IMR-90 (cell line): Measurements from ENCODE around the gene ROCK1. TPM values are rescaled to one million over a fixed set of nuclear protein-coding genes. Genes with fewer than 3 reads are reported as not detected.

Experiments used
- ATAC-seq: fragments of 200-7000 bp; cut with Tn5 transposase; 2 replicates; pipeline ENCODE4 v1.9.1; 2020; ENCODE audit warnings: low read depth, mild to moderate bottlenecking, moderate library complexity
- BruUV-seq: library from RNA; stranded (reverse); fragments of 400-500 nt; replicated peaks from 2 replicates; lab custom pipeline; 2021; lab: Mats Ljungman, UMichigan
- CTCF ChIA-PET: fragments of 300-600 bp; formaldehyde crosslinking; extraction: SDS; loops from one replicate; lab custom pipeline; 2021; ENCODE audit warnings: antibody characterized with exemption; lab: Yijun Ruan, JAX
- POLR2A ChIA-PET: fragments of 300-600 bp; sonication (Branson Sonifier 250); formaldehyde crosslinking; loops from one replicate; lab custom pipeline; 2022; ENCODE audit warnings: antibody characterized with exemption; ENCODE audit not compliant: unreplicated experiment; lab: Charles Lee
- DNase-seq: peaks from one replicate; pipeline ENCODE4 v3.0.0; 2013
- H2AFZ ChIP-seq: replicated peaks from 2 replicates; pipeline ENCODE3; 2013; ENCODE audit warnings: low read length, mild to moderate bottlenecking; ENCODE audit not compliant: poor library complexity
- H2AK5ac ChIP-seq: 2 replicates; pipeline ENCODE4 v1.6.1; 2013; ENCODE audit warnings: low read depth, low read length, inconsistent platforms
- H2AK9ac ChIP-seq: replicated peaks from 2 replicates; pipeline ENCODE3; 2013; ENCODE audit warnings: mild to moderate bottlenecking, low read depth, low read length, moderate library complexity; ENCODE audit not compliant: poor library complexity
- H2BK120ac ChIP-seq: 2 replicates; pipeline ENCODE4 v1.6.1; 2013; ENCODE audit warnings: low read depth, low read length, inconsistent platforms
- H2BK15ac ChIP-seq: 3 replicates; pipeline ENCODE4 v1.6.1; 2013; ENCODE audit warnings: low read depth, low read length, inconsistent platforms
- H2BK20ac ChIP-seq: 2 replicates; pipeline ENCODE4 v1.6.1; 2013; ENCODE audit warnings: low read depth, mild to moderate bottlenecking, inconsistent platforms, low read length, moderate library complexity
- H2BK5ac ChIP-seq: 2 replicates; pipeline ENCODE4 v1.6.1; 2013; ENCODE audit warnings: mild to moderate bottlenecking, low read depth, low read length, inconsistent platforms; ENCODE audit not compliant: poor library complexity, severe bottlenecking
- H3K14ac ChIP-seq: replicated peaks from 2 replicates; pipeline ENCODE4 v1.6.1; 2013; ENCODE audit warnings: low read depth, low read length, inconsistent platforms
- H3K18ac ChIP-seq: 2 replicates; pipeline ENCODE4 v1.6.1; 2013; ENCODE audit warnings: low read depth, low read length, control low read depth
- H3K23ac ChIP-seq: 2 replicates; pipeline ENCODE4 v1.6.1; 2013; ENCODE audit warnings: low read depth, low read length, inconsistent platforms
- H3K27ac ChIP-seq: 2 replicates; pipeline ENCODE4 v1.5.1; 2013; ENCODE audit warnings: mild to moderate bottlenecking, control low read depth, low read length; ENCODE audit not compliant: insufficient read depth
- H3K27me3 ChIP-seq: 2 replicates; pipeline ENCODE4 v1.6.1; 2013; ENCODE audit warnings: low read length; ENCODE audit not compliant: control insufficient read depth, insufficient read depth
- H3K36me3 ChIP-seq: 2 replicates; pipeline ENCODE4 v1.6.1; 2013; ENCODE audit warnings: low read length, mixed read lengths; ENCODE audit not compliant: control insufficient read depth, insufficient read depth
- H3K4ac ChIP-seq: 2 replicates; pipeline ENCODE4 v1.6.1; 2013; ENCODE audit warnings: low read depth, low read length, inconsistent platforms
- H3K4me1 ChIP-seq: 2 replicates; pipeline ENCODE4 v1.6.1; 2013; ENCODE audit warnings: low read length, mixed read lengths; ENCODE audit not compliant: control insufficient read depth, insufficient read depth
- H3K4me2 ChIP-seq: 2 replicates; pipeline ENCODE4 v1.6.1; 2013; ENCODE audit warnings: low read depth, mild to moderate bottlenecking, control low read depth, low read length, moderate library complexity
- H3K4me3 ChIP-seq: 2 replicates; pipeline ENCODE4 v1.5.1; 2013; ENCODE audit warnings: low read depth, mild to moderate bottlenecking, control low read depth, low read length, moderate library complexity; ENCODE audit not compliant: insufficient read depth
- H3K56ac ChIP-seq: 2 replicates; pipeline ENCODE4 v1.6.1; 2013; ENCODE audit warnings: low read length, inconsistent platforms; ENCODE audit not compliant: insufficient read depth; ENCODE audit errors: extremely low read depth
- H3K79me1 ChIP-seq, 2 experiments: 2 replicates each; pipeline ENCODE4 v1.6.1; 2013; ENCODE audit warnings: low read length in 2 of 2, inconsistent platforms in 1 of 2, low read depth in 1 of 2
- H3K9ac ChIP-seq: 2 replicates; pipeline ENCODE4 v1.6.1; 2013; ENCODE audit warnings: low read depth, low read length, control low read depth
- H3K9me1 ChIP-seq: 2 replicates; pipeline ENCODE4 v1.6.1; 2013; ENCODE audit warnings: low read length, inconsistent platforms; ENCODE audit not compliant: insufficient read depth
- H3K9me3 ChIP-seq: 2 replicates; pipeline ENCODE4 v1.6.1; 2013; ENCODE audit warnings: low read length; ENCODE audit not compliant: control insufficient read depth, insufficient read depth
- H4K20me1 ChIP-seq: 2 replicates; pipeline ENCODE4 v1.6.1; 2013; ENCODE audit warnings: low read length, inconsistent platforms; ENCODE audit not compliant: insufficient read depth
- H4K5ac ChIP-seq: 2 replicates; pipeline ENCODE4 v1.6.1; 2013; ENCODE audit warnings: mild to moderate bottlenecking, low read depth, low read length, control low read depth
- H4K8ac ChIP-seq, 2 experiments: 2 replicates each; pipeline ENCODE4 v1.6.1; 2013; ENCODE audit warnings: low read depth in 2 of 2, low read length in 2 of 2, control low read depth in 1 of 2, inconsistent platforms in 1 of 2
- H4K91ac ChIP-seq: 2 replicates; pipeline ENCODE4 v1.6.1; 2013; ENCODE audit warnings: low read depth, low read length, inconsistent platforms; ENCODE audit not compliant: insufficient read depth
- BHLHE40 ChIP-seq: fragments of 150-350 bp; IDR thresholded peaks from 2 replicates; pipeline ENCODE4 v1.6.1; 2016; ENCODE audit warnings: mild to moderate bottlenecking, low read depth, low read length
- CHD1 ChIP-seq: IDR thresholded peaks from 2 replicates; pipeline ENCODE4 v1.6.1; 2012; ENCODE audit warnings: low read depth, low read length, improper control_type of control experiment
- FOS ChIP-seq: fragments of 150-350 bp; IDR thresholded peaks from 2 replicates; pipeline ENCODE4 v1.6.1; 2016; ENCODE audit warnings: low read depth, low read length
- MAFK ChIP-seq: IDR thresholded peaks from 2 replicates; pipeline ENCODE4 v1.6.1; 2012; ENCODE audit warnings: low read depth, low read length, improper control_type of control experiment
- MAZ ChIP-seq: IDR thresholded peaks from 2 replicates; pipeline ENCODE4 v1.6.1; 2012; ENCODE audit warnings: low read depth, mild to moderate bottlenecking, low read length, improper control_type of control experiment, moderate library complexity, borderline replicate concordance
- MXI1 ChIP-seq: IDR thresholded peaks from 2 replicates; pipeline ENCODE4 v1.6.1; 2012; ENCODE audit warnings: low read depth, mild to moderate bottlenecking, low read length, moderate library complexity, borderline replicate concordance
- POLR2A ChIP-seq: IDR thresholded peaks from 2 replicates; pipeline ENCODE4 v1.6.1; 2012; ENCODE audit warnings: mild to moderate bottlenecking, low read depth, low read length
- RAD21 ChIP-seq: IDR thresholded peaks from 2 replicates; pipeline ENCODE4 v1.6.1; 2012; ENCODE audit warnings: low read length, improper control_type of control experiment
- RCOR1 ChIP-seq: IDR thresholded peaks from 2 replicates; pipeline ENCODE4 v1.6.1; 2012; ENCODE audit warnings: mild to moderate bottlenecking, low read length, improper control_type of control experiment; ENCODE audit not compliant: insufficient replicate concordance
- WGBS, 2 experiments: methylation state at CpG; one replicate each; pipeline versions ENCODE4 v1.1.5 to v1.1.7; 2013; ENCODE audit warnings: missing lambda C conversion rate in 2 of 2; ENCODE audit not compliant: insufficient read length in 1 of 2; ENCODE audit errors: extremely low coverage in 2 of 2; 5-methylcytosine and 5-hydroxymethylcytosine counted together
- dilution Hi-C: fragments of 300-500 bp; cut with HindIII; formaldehyde crosslinking; loops from one replicate; pipeline ENCODE4 v1.14.3; 2018; ENCODE audit warnings: low sequenced_read_pairs; ENCODE audit not compliant: unreplicated experiment
- in situ Hi-C: fragments of 300-500 bp; cut with MboI; formaldehyde crosslinking; loops from 3 replicates; pipeline ENCODE4 v1.14.3; 2019; ENCODE audit warnings: low sequenced_read_pairs, inconsistent platforms, mixed read lengths
- intact Hi-C: fragments of 100-400 bp; cut with micrococcal nuclease; formaldehyde crosslinking; loops from 2 replicates; pipeline ENCODE4 v1.10.0; 2022
- polyA plus RNA-seq, 3 experiments: library from polyadenylated mRNA; depleted of rRNA; stranded (reverse); fragments of >200 nt; gene quantifications; 2 replicates each; pipeline ENCODE4 v1.2.3, GENCODE V29; 2012; ENCODE audit warnings: low replicate concordance in 1 of 3
- total RNA-seq: library from RNA; depleted of rRNA; stranded (reverse); fragments of >200 nt; gene quantifications from 2 replicates; pipeline ENCODE4 v1.2.3, GENCODE V29; 2012
- TF ChIP-seq, protein P1 (sequence below): conservative IDR thresholded peaks from 2 replicates; pipeline ENCODE4 v1.5.1; 2012; ENCODE audit warnings: mild to moderate bottlenecking, low read depth, low read length, improper control_type of control experiment
- TF ChIP-seq, protein P2 (sequence below): fragments of 150-350 bp; IDR thresholded peaks from 2 replicates; pipeline ENCODE4 v1.6.1; 2016; ENCODE audit warnings: low read depth, mild to moderate bottlenecking, low read length, moderate library complexity, borderline replicate concordance
- TF ChIP-seq, protein P3 (sequence below): fragments of 150-350 bp; IDR thresholded peaks from 2 replicates; pipeline ENCODE4 v1.6.1; 2017; ENCODE audit warnings: mild to moderate bottlenecking, antibody characterized with exemption, low read length, low read depth

The ROCK1 gene
- total and polyA plus RNA-seq, 2 of the 4 experiments (the other 2 are of a cell fraction): 9.9 to 17.0 TPM

DNA sequence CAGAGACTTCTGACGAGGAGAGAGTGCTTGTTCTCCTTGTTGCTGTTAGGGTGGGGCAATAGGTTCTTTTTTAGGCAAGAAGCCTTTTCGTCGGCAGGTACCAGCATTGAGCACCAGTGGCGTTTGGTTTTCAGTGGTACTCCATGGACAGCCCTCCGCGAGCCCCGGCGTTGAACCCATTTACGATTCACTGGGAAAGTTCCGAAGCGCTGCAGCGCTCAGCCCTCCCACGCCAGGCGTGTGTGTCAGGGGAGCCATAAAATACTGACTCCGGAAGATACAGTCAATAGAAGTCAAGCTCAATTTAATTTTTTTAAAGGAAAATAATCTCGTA is 494 bp upstream of the ROCK1 start (continued):
- TF ChIP-seq MAFK: no peak

DNA sequence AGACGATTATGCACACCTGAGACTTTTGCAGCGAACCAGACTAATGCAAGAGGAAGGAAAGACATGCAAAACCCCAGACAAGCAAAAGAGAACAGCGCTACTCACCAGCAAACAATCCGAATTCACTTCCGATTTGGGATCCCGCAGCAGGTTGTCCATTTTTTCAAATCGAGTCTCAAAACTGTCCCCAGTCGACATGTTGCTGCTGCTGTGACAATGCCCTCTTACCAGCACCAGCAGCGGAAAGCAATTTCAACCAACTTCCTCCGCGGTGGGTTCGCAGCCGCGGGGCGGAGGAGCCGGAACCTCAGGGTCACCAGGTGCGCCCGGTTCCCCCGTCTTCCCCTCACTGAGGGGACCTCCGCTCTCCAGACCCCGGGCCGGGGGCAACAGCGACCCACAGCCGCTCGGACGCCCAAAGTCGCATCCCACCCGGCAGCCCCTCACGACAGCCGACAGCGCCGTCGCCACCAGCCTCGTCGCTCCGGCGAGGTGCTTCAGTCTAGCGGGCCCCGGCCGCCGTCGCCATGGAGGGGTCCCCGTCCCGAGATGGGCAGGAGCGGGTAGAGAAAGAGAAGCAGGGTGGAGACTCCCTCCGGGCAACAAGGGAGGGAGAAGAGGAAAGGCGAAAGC is 784 bp downstream of the ROCK1 start:
- no peaks in the 10 kb centered on the region for H3K27me3 ChIP-seq
- DNase-seq (peak; percentile 46), ATAC-seq (no peak)
- peak overlapping the region; percentile 96 for H3K4ac ChIP-seq
- ChIA-PET CTCF (interaction anchor here (1.7 kb wide), 1 partner anchor 69 kb away, joined by 5 read pairs; no protein-coding TSS in a partner anchor), POLR2A (interaction anchor here (0.8 to 1.0 kb wide), 2 partner anchors 19 to 58 kb away, joined by 3 read pairs; no protein-coding TSS in a partner anchor)
- BruUV-seq: TSS peak; percentile 82
- H3K14ac ChIP-seq: peak overlapping the region; percentile 91
- H3K9ac ChIP-seq: peak overlapping the region; percentile 97
- H3K79me1 ChIP-seq: peaks cover 0 to 18% of the 10 kb centered on the region in 2 experiments; a peak in 2 of 4 replicates
- H2BK15ac ChIP-seq: peak overlapping the region; percentile 83; the same call in 1 of the 3 replicates
- peak overlapping the region; percentile 66 for H3K23ac ChIP-seq
- H2AK5ac ChIP-seq: peak overlapping the region; percentile 91
- H4K8ac ChIP-seq: peak overlapping the region; percentile 79 to 97; a peak in 3 of 4 replicates
- H3K4me1 ChIP-seq: peaks cover 6% of the 10 kb centered on the region; the same call in 1 of the 2 replicates
- H3K9me1 ChIP-seq: peaks cover 3% of the 10 kb centered on the region
- H3K36me3 ChIP-seq: no peaks in the 10 kb centered on the region
- 0% methylated on average over 3 of the region's 47 CpGs; no CpG with 5 or more reads in 1 of the 2 experiments for WGBS, 2 experiments
- intact Hi-C loops (loop anchor here (5.0 kb wide), 5 partner anchors 44 to 139 kb away; no protein-coding TSS in a partner anchor), in situ Hi-C loops (loop anchor here (5.0 kb wide), 1 partner anchor 59 kb away; no protein-coding TSS in a partner anchor), dilution Hi-C loops (no loop called here)
- no peak overlapping the region for H2BK20ac ChIP-seq
- H3K56ac ChIP-seq: peak overlapping the region; percentile 92
- peak overlapping the region; percentile 92 for H2BK5ac ChIP-seq
- peak overlapping the region; percentile 96 for H4K91ac ChIP-seq
- peak overlapping the region; percentile 80 for H3K4me3 ChIP-seq
- H3K27ac ChIP-seq: peak overlapping the region; percentile 99
- H3K18ac ChIP-seq: peak overlapping the region; percentile 0
- H4K5ac ChIP-seq: peak overlapping the region; percentile 8; the same call in 1 of the 2 replicates
- H2AK9ac ChIP-seq: peak overlapping the region; percentile 84
- peak overlapping the region; percentile 91 for H2AFZ ChIP-seq
- H3K9me3 ChIP-seq: no peaks in the 10 kb centered on the region
- peak overlapping the region; percentile 57; the same call in 1 of the 2 replicates for H2BK120ac ChIP-seq
- peak overlapping the region; percentile 90 for H3K4me2 ChIP-seq
- peaks cover 51% of the 10 kb centered on the region for H4K20me1 ChIP-seq
- TF ChIP-seq MAZ (no peak), POLR2A (no peak), BHLHE40 (no peak), RAD21 (no peak), MXI1 (no peak), MAFK (no peak), CHD1 (no peak), RCOR1 (no peak), FOS (no peak)
- TF ChIP-seq, protein P1, sequence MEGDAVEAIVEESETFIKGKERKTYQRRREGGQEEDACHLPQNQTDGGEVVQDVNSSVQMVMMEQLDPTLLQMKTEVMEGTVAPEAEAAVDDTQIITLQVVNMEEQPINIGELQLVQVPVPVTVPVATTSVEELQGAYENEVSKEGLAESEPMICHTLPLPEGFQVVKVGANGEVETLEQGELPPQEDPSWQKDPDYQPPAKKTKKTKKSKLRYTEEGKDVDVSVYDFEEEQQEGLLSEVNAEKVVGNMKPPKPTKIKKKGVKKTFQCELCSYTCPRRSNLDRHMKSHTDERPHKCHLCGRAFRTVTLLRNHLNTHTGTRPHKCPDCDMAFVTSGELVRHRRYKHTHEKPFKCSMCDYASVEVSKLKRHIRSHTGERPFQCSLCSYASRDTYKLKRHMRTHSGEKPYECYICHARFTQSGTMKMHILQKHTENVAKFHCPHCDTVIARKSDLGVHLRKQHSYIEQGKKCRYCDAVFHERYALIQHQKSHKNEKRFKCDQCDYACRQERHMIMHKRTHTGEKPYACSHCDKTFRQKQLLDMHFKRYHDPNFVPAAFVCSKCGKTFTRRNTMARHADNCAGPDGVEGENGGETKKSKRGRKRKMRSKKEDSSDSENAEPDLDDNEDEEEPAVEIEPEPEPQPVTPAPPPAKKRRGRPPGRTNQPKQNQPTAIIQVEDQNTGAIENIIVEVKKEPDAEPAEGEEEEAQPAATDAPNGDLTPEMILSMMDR: no peak
- TF ChIP-seq, protein P2, sequence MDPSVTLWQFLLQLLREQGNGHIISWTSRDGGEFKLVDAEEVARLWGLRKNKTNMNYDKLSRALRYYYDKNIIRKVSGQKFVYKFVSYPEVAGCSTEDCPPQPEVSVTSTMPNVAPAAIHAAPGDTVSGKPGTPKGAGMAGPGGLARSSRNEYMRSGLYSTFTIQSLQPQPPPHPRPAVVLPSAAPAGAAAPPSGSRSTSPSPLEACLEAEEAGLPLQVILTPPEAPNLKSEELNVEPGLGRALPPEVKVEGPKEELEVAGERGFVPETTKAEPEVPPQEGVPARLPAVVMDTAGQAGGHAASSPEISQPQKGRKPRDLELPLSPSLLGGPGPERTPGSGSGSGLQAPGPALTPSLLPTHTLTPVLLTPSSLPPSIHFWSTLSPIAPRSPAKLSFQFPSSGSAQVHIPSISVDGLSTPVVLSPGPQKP: no peak
- TF ChIP-seq, protein P3, sequence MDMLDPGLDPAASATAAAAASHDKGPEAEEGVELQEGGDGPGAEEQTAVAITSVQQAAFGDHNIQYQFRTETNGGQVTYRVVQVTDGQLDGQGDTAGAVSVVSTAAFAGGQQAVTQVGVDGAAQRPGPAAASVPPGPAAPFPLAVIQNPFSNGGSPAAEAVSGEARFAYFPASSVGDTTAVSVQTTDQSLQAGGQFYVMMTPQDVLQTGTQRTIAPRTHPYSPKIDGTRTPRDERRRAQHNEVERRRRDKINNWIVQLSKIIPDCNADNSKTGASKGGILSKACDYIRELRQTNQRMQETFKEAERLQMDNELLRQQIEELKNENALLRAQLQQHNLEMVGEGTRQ: no peak
